IPS DF 4.7 (cell line): ENCODE measurements around the gene RASGRF2.
"Not testable (repeated sequence)": the region's sequence is repeated elsewhere in the genome, so short reads cannot be mapped to it uniquely, and the experiment has no call there.

Source experiments
- DNase-seq: peaks from one replicate; pipeline ENCODE4 v3.0.0-alpha.2; 2013; ENCODE audit warnings: low spot score; ENCODE audit errors: extremely low read depth

Gene RASGRF2

DNA sequence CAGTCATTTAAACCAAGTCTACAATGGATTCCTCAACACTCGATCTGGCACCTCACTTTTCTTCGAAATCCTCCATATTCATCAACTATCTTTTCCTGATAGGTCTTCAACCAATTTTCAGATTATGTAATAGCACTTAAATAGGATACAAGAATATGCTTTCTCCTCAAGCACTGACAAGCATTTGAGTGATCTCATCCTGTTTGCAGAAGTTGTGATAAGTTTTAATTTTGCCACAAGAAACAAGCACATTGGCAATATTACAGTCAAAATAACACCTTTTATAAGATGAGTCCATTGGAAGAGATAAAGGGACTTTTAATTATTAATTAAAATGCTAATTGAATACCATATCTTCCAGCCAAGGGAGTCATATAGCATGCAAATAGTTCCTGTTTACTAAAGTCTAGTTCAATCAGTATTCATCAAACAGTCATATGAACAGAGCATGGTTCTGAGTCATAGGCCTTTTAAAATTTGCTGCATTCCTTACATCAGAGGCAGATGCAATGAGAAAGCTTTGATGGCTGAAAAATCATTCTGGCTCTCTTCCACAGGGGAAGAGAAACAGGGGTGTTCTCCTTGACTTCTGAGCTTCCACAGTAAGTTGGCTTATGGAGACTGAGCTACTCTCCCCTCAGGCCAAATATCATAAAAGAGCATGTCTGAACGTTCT, 308.5 kb downstream of the RASGRF2 start:
- no peak for DNase-seq

DNA sequence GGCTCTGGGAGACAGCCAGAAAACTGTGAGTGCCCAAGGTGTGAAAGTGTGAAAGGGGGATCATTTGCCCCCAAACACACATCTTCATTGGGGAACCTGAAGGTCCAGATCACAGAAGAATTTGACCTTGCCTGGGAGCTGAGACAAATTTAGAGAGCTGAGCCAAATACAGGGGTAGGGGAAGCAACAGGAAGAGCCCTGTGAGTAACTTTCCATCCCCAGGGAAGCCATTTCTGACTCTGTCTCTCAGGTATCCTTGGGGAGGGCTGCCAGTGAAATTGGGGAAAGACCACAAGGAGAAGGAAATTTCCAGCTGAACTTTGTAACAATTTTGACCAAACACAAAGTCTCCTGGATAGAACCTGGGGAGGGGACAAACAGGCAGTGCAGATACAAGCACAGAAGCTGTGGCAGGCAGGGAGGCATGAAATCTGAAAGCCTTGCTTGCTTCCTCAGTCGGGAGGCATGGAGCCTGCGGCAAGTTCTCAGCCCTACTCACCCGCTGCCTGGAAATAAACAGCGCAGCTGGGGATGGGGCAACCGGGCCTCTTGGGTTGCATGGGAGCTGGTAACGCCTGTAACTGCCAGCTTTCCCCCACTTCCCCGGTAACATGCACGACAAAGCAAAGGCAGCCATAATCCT, 309.7 kb downstream of the RASGRF2 start:
- no peak for DNase-seq

DNA sequence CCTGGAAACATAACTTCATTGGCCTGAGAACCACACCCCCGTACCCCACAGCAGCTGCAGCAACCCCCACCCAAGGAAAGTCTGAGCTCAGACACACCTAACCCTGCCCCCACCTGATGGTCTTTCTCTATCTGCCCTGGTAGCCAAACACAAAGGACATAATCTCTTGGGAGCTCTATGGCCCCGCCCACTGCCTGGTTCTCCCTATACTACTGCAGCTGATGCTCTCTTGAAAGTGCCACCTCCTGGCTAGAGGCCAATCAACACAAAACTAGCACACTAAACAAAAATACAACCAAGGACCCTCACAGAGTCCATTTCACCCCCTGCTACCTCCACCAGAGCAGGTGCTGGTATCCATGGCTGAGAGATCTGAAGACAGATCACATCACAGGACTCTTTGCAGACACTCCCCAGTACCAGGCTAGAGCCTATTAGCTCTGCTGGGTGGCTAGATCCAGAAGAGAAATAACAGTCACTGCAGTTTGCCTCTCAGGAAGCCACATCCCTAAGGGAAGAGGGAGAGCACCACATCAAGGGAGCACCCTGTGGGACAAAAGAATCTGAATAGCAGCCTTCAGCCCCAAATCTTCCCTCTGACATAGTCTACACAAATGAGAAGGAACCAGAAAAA, 310.3 kb downstream of the RASGRF2 start:
- DNase-seq, result not testable (repeated sequence)
